Measurements from ENCODE around the gene C2orf76.
"Not testable (repeated sequence)": the region's sequence is repeated elsewhere in the genome, so short reads cannot be mapped to it uniquely, and the experiment has no call there.

C2orf76 gene

GRCh38 chr2:119377294-119377992 is 10.8 kb upstream of the C2orf76 start:
- no peak for DNase-seq (ENCODE audit: low read depth)

- no peak for DNase-seq (ENCODE audit: low read depth)
Observed at GRCh38 chr2:119376810-119377209, 10.2 kb upstream of the C2orf76 start.

GRCh38 chr2:119376406-119376805 is 9.8 kb upstream of the C2orf76 start:
- not testable (repeated sequence) for DNase-seq (ENCODE audit: low read depth)

GRCh38 chr2:119373907-119374745 is 7.5 kb upstream of the C2orf76 start:
- DNase-seq (ENCODE audit: low read depth) = not testable (repeated sequence)

- no peak for DNase-seq (ENCODE audit: low read depth)
Observed at GRCh38 chr2:119372778-119373568, 6.3 kb upstream of the C2orf76 start.

- no peak for DNase-seq (ENCODE audit: low read depth)
Observed at GRCh38 chr2:119371111-119371510, 4.5 kb upstream of the C2orf76 start.

GRCh38 chr2:119369845-119370244 is 3.2 kb upstream of the C2orf76 start:
- no peak for DNase-seq (ENCODE audit: low read depth)

GRCh38 chr2:119367472-119368099 is 952 bp upstream of the C2orf76 start:
- peak; percentile 6 for DNase-seq (ENCODE audit: low read depth)

GRCh38 chr2:119366161-119366648 is 429 bp downstream of the C2orf76 start:
- DNase-seq (ENCODE audit: low read depth) = no peak

GRCh38 chr2:119365436-119365835 is 1.2 kb downstream of the C2orf76 start:
- no peak for DNase-seq (ENCODE audit: low read depth)

GRCh38 chr2:119364798-119365197 is 1.8 kb downstream of the C2orf76 start:
- DNase-seq (ENCODE audit: low read depth) = no peak

- DNase-seq (ENCODE audit: low read depth) = no peak
Observed at GRCh38 chr2:119360423-119360966, 6.1 kb downstream of the C2orf76 start.

- no peak for DNase-seq (ENCODE audit: low read depth)
Observed at GRCh38 chr2:119359774-119360173, 6.9 kb downstream of the C2orf76 start.

GRCh38 chr2:119354860-119355259 is 11.8 kb downstream of the C2orf76 start:
- no peak for DNase-seq (ENCODE audit: low read depth)

- no peak for DNase-seq (ENCODE audit: low read depth)
Observed at GRCh38 chr2:119352357-119352756, 14.3 kb downstream of the C2orf76 start.

- DNase-seq (ENCODE audit: low read depth) = no peak
Observed at GRCh38 chr2:119350311-119350998, 16.2 kb downstream of the C2orf76 start.

- no peak for DNase-seq (ENCODE audit: low read depth)
Observed at GRCh38 chr2:119349289-119349688, 17.3 kb downstream of the C2orf76 start.

GRCh38 chr2:119341684-119342083 is 24.9 kb downstream of the C2orf76 start:
- DNase-seq (ENCODE audit: low read depth) = no peak

GRCh38 chr2:119339562-119339923 is 27.1 kb downstream of the C2orf76 start:
- no peak for DNase-seq (ENCODE audit: low read depth)

- DNase-seq (ENCODE audit: low read depth) = no peak
Observed at GRCh38 chr2:119338826-119339561, 27.6 kb downstream of the C2orf76 start.
